Sigmoid colon (tissue), 7 donors: Measurements from ENCODE around the gene STK11. TPM values are rescaled to one million over a fixed set of nuclear protein-coding genes. Genes with fewer than 3 reads are reported as not detected.

Source experiments
- DNase-seq: peaks from one replicate; pipeline ENCODE4 v3.0.0-alpha.2; 2019
- H3K27ac ChIP-seq, 4 donors: fragments of 200-600 bp; sonication (generic); one replicate each; pipeline ENCODE4 v1.5.1; 2016 to 2019; ENCODE audit warnings: mild to moderate bottlenecking in 1 of 4
- H3K27me3 ChIP-seq, 3 donors: fragments of 200-600 bp; sonication (generic); one replicate each; pipeline ENCODE4 v1.5.1; 2019; ENCODE audit warnings: mild to moderate bottlenecking in 1 of 3
- H3K36me3 ChIP-seq, 4 donors: fragments of 200-600 bp; sonication (generic); one replicate each; pipeline ENCODE4 v1.5.1; 2016 to 2019
- H3K4me1 ChIP-seq, 4 donors: fragments of 200-600 bp; sonication (generic); one replicate each; pipeline ENCODE4 v1.5.1; 2017 to 2019
- H3K4me3 ChIP-seq, 4 donors: fragments of 200-600 bp; sonication (generic); one replicate each; pipeline ENCODE4 v1.5.1; 2017 to 2019; ENCODE audit warnings: mild to moderate bottlenecking in 2 of 4, moderate library complexity in 1 of 4
- H3K9me3 ChIP-seq, 4 donors: fragments of 200-600 bp in 3 of 4; sonication (generic) in 3 of 4; one replicate each; pipeline versions ENCODE4 v1.5.1 to v1.6.1; 2013 to 2019
- EP300 ChIP-seq, 4 donors: sonication (generic); formaldehyde crosslinking; IDR thresholded peaks; one replicate each; pipeline ENCODE4 v1.6.1; 2017; ENCODE audit warnings: antibody characterized with exemption in 4 of 4
- POLR2A ChIP-seq, 2 donors: fragments of 450-650 bp; IDR thresholded peaks; one replicate each; pipeline ENCODE4 v1.6.1; 2016; ENCODE audit warnings: antibody characterized with exemption in 2 of 2, mild to moderate bottlenecking in 2 of 2, moderate library complexity in 2 of 2
- POLR2AphosphoS5 ChIP-seq, 4 donors: sonication (generic); formaldehyde crosslinking; IDR thresholded peaks; one replicate each; pipeline ENCODE4 v1.6.1; 2017; ENCODE audit warnings: antibody characterized with exemption in 4 of 4
- WGBS, 2 donors: extraction: QIAGEN DNeasy Blood & Tissue Kit; methylation state at CpG; one replicate each; pipeline ENCODE4 v1.1.7; 2013; 5-methylcytosine and 5-hydroxymethylcytosine counted together
- intact Hi-C: fragments of 100-400 bp; cut with DNase I; formaldehyde crosslinking; loops from one replicate; pipeline ENCODE4 v1.15.1; 2023
- polyA plus RNA-seq, 3 donors: library from polyadenylated mRNA; stranded (reverse); fragments of 200-250 nt; gene quantifications; one replicate each; pipeline ENCODE4 v1.2.3, GENCODE V29; 2013
- total RNA-seq, 4 donors: library from RNA; depleted of rRNA; stranded (reverse); fragments of >200 nt; gene quantifications; one replicate each; pipeline ENCODE4 v1.1.0, GENCODE V29; 2016
- TF ChIP-seq, protein P1 (sequence below), 4 experiments: fragments of 450-650 bp in 3 of 4; fragments of 200-600 bp in 1 of 4; IDR thresholded peaks; one replicate each; pipeline ENCODE4 v1.5.1; 2016 to 2019; ENCODE audit warnings: antibody characterized with exemption in 4 of 4, mild to moderate bottlenecking in 3 of 4, moderate library complexity in 2 of 4
- donor health status: healthy with polysubstance abuse.
- donor health status: Bipolar disorder and iron deficiency.
- donor health status: healthy.

STK11 gene
- total and polyA plus RNA-seq, 7 donors, result 31.2 to 86.5 (median 41.8) TPM

DNA sequence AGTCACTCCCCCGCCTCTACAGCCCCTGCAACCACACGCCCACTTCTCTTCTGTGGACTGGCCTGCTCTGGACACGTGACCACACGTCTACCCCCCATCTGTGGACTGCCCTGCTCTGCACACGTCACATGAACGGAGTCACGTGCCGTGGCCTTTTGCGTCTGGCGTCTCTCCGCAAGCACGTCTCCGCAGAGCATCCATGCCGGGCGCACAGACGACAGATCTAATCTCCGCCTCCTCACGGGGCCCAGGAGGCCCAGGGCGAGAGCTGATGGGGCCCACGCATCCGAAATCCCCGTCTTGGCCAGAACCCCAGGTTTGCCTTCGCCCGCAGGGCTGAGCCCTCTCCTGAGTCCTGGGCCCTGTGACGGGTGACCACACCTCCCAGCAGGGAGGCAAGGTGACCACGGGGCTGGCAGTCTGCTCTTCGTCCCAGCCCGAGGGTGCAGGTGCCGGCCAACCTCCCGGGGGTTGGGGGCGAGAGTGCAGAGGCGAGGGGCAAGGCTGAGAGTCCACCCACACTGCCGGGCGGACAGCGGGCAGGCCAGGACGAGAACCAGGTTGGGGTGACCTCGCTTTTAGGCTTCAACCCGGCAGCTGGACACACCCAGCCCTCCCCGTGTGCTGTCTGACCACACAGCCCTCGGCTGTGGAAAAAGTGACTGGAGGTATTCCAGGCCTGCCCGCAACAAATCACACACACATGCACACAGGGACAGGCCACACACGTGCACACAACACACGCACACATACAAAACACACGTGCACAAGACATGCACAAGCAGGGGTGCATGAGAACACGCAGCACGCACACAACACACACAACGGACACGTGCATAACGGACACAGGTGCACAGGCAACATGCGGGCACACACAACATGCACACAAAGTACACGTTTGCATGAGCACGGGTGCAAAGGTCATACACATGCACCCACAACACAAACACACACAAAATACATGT is 35.4 kb upstream of the STK11 start:
- DNase-seq, result peak; percentile 95
- H3K27ac ChIP-seq, result peak overlapping the region; percentile 75 to 99 (median 88)
- no peaks in the 10 kb centered on the region for H3K9me3 ChIP-seq
- H3K36me3 ChIP-seq, result peaks cover 0 to 4% (median 0%) of the 10 kb centered on the region in 4 donors
- H3K4me3 ChIP-seq, result peak overlapping the region; percentile 8 to 38 (median 30)
- H3K4me1 ChIP-seq, result peaks cover 0 to 79% (median 59%) of the 10 kb centered on the region in 4 donors
- intact Hi-C loops, result loop anchor here (5.0 to 10.0 kb wide), 3 partner anchors 38 to 245 kb away; partner anchors contain the start of genes ARID3A and ATP5F1D
- peak; percentile 72 to 88 (median 81) for TF ChIP-seq POLR2AphosphoS5 (IDR thresholded peaks at IDR 0.05)
- TF ChIP-seq POLR2A (IDR thresholded peaks at IDR 0.05), result peak in 1 of 2 donors; percentile 4
- peak in 1 of 4 donors; percentile 26 for TF ChIP-seq EP300 (IDR thresholded peaks at IDR 0.05)
- TF ChIP-seq, protein P1, sequence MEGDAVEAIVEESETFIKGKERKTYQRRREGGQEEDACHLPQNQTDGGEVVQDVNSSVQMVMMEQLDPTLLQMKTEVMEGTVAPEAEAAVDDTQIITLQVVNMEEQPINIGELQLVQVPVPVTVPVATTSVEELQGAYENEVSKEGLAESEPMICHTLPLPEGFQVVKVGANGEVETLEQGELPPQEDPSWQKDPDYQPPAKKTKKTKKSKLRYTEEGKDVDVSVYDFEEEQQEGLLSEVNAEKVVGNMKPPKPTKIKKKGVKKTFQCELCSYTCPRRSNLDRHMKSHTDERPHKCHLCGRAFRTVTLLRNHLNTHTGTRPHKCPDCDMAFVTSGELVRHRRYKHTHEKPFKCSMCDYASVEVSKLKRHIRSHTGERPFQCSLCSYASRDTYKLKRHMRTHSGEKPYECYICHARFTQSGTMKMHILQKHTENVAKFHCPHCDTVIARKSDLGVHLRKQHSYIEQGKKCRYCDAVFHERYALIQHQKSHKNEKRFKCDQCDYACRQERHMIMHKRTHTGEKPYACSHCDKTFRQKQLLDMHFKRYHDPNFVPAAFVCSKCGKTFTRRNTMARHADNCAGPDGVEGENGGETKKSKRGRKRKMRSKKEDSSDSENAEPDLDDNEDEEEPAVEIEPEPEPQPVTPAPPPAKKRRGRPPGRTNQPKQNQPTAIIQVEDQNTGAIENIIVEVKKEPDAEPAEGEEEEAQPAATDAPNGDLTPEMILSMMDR (IDR thresholded peaks at IDR 0.05), result no peak
- WGBS, 2 donors, result 84% methylated on average over 52 of the region's 52 CpGs
- no peaks in the 10 kb centered on the region for H3K27me3 ChIP-seq

DNA sequence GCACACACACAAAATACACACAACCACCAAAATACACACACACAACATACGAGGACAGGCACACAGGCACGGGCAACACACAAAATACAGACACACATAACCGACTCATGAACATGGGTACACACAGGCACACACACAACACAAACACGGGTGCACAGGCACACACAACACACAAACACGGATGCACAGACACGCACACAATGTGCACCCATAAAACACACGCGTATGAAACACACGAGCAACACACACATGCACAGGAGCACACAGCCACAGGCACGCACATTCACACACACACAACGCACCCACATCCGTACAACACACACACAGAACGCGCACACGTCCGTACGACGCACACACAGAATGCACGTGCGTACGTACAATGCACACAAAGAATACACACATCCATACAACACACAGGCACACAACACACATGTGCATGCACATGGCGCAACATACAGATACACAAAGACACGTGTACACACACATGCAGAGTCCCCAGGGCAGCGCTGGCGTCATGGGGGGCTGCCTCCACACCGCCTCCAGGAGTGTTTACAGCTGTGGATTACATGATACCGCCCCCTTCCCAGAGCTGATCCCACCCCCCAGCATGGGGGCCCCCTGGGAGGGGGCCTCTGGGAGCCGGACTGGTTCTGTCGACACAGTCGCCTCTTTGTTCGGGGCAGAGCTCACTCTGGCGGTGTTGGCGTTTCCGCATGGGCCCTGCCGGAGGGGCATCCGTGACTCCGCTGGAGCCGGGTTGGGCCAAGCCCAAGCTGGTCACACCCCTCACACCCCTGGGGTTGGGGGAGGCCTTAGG is 34.4 kb upstream of the STK11 start:
- peak overlapping the region; percentile 82 to 99 (median 96) for H3K27ac ChIP-seq
- intact Hi-C loops, result loop anchor here (5.0 to 10.0 kb wide), 3 partner anchors 39 to 246 kb away; partner anchors contain the start of genes ARID3A and ATP5F1D
- H3K4me1 ChIP-seq, result peaks cover 0 to 77% (median 59%) of the 10 kb centered on the region in 4 donors

DNA sequence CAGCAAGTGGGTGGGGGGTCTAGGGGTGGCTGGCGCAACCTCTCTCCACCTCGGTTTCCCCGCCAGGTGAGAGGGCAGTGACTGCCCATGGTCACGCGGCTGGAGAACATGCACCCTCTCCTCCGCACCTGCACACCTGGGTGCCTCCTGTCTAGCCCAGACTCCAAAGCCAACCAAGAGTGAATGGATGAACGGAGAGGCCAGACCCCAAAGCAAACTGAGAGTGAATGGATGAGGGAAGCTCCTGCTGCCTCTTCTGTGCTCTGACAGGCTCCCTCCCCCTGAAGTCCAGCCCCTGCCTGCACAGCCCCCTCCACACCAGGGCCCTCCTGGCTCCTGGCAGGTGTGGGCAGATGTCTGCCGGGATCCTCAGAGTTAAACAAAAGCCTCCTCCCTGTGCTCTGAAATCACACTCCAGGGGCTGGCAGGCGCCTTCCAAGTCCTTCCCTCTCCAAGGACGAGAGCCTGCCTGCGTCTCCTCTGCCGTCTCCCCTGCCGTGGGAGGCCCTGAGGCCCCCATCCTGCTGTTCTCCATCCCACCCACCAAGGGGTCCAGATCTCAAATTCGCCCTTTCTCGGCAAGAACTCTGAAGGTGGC is 33.7 kb upstream of the STK11 start:
- Histone ChIP-seq H3K36me3 (peaks cover 0 to under 1% (median 0%) of the 10 kb centered on the region in 4 donors), H3K27me3 (no peaks in the 10 kb centered on the region), H3K4me3 (peak overlapping the region; percentile 10 to 97 (median 87)), H3K4me1 (peaks cover 0 to 73% (median 57%) of the 10 kb centered on the region in 4 donors), H3K27ac (peak overlapping the region; percentile 82 to 99 (median 96)), H3K9me3 (no peaks in the 10 kb centered on the region)
- WGBS, 2 donors, result 67 to 82% methylated on average over 15 of the region's 15 CpGs
- TF ChIP-seq POLR2AphosphoS5 (IDR thresholded peaks at IDR 0.05), result peak in 1 of 4 donors; percentile 6
- TF ChIP-seq, protein P1 (IDR thresholded peaks at IDR 0.05), result no peak
- peak; percentile 68 for DNase-seq
- intact Hi-C loops, result loop anchor here (2.0 to 10.0 kb wide), 4 partner anchors 40 to 247 kb away; partner anchors contain the start of genes ARID3A and ATP5F1D

More for the DNA sequence above, 34.4 kb upstream of the STK11 start:
- Histone ChIP-seq H3K27me3 (no peaks in the 10 kb centered on the region), H3K4me3 (peak overlapping the region in 2 of 4 donors; percentile 78 to 97), H3K36me3 (peaks cover 0 to 4% (median 0%) of the 10 kb centered on the region in 4 donors), H3K9me3 (no peaks in the 10 kb centered on the region)
- no peak for DNase-seq
- 83 to 89% methylated on average over 38 of the region's 38 CpGs for WGBS, 2 donors
- peak in 1 of 4 donors; percentile 4 for TF ChIP-seq POLR2AphosphoS5 (IDR thresholded peaks at IDR 0.05)
- TF ChIP-seq EP300 (IDR thresholded peaks at IDR 0.05), result no peak

DNA sequence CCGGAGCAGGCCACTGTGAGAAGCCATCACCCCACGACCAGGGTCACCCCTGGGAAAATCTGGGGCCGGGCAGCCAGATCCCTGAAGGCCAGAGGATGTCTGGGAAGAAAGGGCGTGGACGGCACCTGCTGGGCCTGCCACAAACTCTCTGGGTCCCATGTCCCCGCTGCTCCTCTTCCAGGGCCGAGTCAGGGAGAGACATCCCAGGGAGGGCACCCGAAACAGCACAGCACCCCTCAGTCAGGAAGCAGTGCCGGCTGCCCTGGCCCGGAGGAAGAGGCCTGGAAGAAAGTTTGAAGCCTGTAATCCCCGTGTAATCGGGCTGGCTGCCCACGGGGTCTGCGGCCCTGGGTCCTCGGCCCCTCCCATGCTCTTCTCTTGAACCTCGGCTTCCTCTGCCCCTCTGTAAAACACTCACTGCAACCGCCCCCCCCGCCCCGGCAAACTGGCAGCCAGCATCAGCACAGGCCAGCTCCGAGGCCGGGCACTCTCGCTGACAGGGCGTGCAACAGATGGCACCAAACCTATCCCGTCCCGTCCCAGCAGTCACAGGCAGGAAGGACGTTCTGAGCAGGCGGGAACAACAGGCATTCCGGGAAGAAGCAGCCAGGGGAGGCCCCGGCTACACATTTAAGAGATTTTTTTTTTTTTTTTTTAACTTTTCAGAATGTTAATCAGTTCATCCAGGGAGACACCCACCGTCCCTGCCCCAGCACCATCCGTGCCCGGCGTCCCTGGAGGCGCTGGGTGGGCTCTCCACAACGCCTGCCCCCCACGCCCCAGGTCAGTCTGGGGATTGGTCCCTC is 33.0 kb upstream of the STK11 start:
- peak; percentile 88 for DNase-seq
- Histone ChIP-seq H3K36me3 (no peaks in the 10 kb centered on the region), H3K27ac (peak overlapping the region; percentile 82 to 99 (median 96)), H3K4me3 (peak overlapping the region; percentile 49 to 97 (median 87)), H3K4me1 (peaks cover 0 to 66% (median 54%) of the 10 kb centered on the region in 4 donors), H3K27me3 (no peaks in the 10 kb centered on the region), H3K9me3 (no peaks in the 10 kb centered on the region)
- peak in 3 of 4 donors; percentile 45 to 59 (median 51) for TF ChIP-seq POLR2AphosphoS5 (IDR thresholded peaks at IDR 0.05)
- TF ChIP-seq, protein P1 (IDR thresholded peaks at IDR 0.05), result no peak
- intact Hi-C loops, result loop anchor here (2.0 to 10.0 kb wide), 4 partner anchors 40 to 248 kb away; partner anchors contain the start of genes ARID3A and ATP5F1D
- 25 to 49% methylated on average over 34 to 36 of the region's 36 CpGs for WGBS, 2 donors
